K562 (cell line): ENCODE data around the gene CNPY3. TPM values are rescaled to one million over a fixed set of nuclear protein-coding genes. Genes with fewer than 3 reads are reported as not detected.

Source experiments
- BCL6 ChIP-seq: fragments of 250-450 bp; sonication (Bioruptor Pico); IDR thresholded peaks from 2 replicates; pipeline ENCODE4 v1.4.0; 2020
- CBFA2T3 ChIP-seq: fragments of 450-650 bp; IDR thresholded peaks from 2 replicates; pipeline ENCODE4 v1.6.1; 2017
- CC2D1A ChIP-seq: fragments of 450-650 bp; IDR thresholded peaks from 2 replicates; pipeline ENCODE4 v1.6.1; 2017; ENCODE audit warnings: mild to moderate bottlenecking
- ETS2 ChIP-seq: IDR thresholded peaks from 2 replicates; pipeline ENCODE4 v1.6.1; 2016; ENCODE audit warnings: borderline replicate concordance, missing genetic modification characterization, mild to moderate bottlenecking, moderate library complexity, missing compliant biosample characterization; ENCODE audit not compliant: poor library complexity, severe bottlenecking
- FOXA1 ChIP-seq: fragments of 450-650 bp; IDR thresholded peaks from 2 replicates; pipeline ENCODE4 v1.6.1; 2016; ENCODE audit warnings: mild to moderate bottlenecking, borderline replicate concordance
- FOXJ3 ChIP-seq: sonication (generic); formaldehyde crosslinking; IDR thresholded peaks from 2 replicates; pipeline ENCODE4 v1.4.0; 2020; ENCODE audit warnings: mild to moderate bottlenecking, missing genetic modification reagents
- HNRNPUL1 ChIP-seq: fragments of 200-400 bp; formaldehyde crosslinking; IDR thresholded peaks from 2 replicates; pipeline ENCODE4 v1.6.1; 2017; ENCODE audit warnings: low read length
- JUNB ChIP-seq: fragments of 450-650 bp; formaldehyde crosslinking; conservative IDR thresholded peaks from 2 replicates; pipeline ENCODE4 v1.4.0; 2020; ENCODE audit warnings: mild to moderate bottlenecking
- MBD2 ChIP-seq: sonication (generic); IDR thresholded peaks from 2 replicates; pipeline ENCODE4 v1.6.1; 2016; ENCODE audit warnings: low read depth, borderline replicate concordance
- MED1 ChIP-seq: sonication (generic); formaldehyde crosslinking; IDR thresholded peaks from 2 replicates; pipeline ENCODE4 v1.8.1; 2023; ENCODE audit warnings: missing genetic modification reagents, borderline replicate concordance
- MEF2A ChIP-seq: IDR thresholded peaks from 2 replicates; pipeline ENCODE4 v1.6.1; 2011; ENCODE audit warnings: low read depth, mild to moderate bottlenecking, low read length, moderate library complexity; ENCODE audit not compliant: control insufficient read depth
- MTA1 ChIP-seq: fragments of 450-650 bp; IDR thresholded peaks from 2 replicates; pipeline ENCODE4 v1.6.1; 2017; ENCODE audit warnings: borderline replicate concordance
- MYBL2 ChIP-seq, 2 experiments: fragments of 450-650 bp in 1 of 2; sonication (generic) in 1 of 2; formaldehyde crosslinking in 1 of 2; IDR thresholded peaks; 2 replicates each; pipeline versions ENCODE4 v1.6.1 to v1.8.1; 2017 to 2022; ENCODE audit warnings: borderline replicate concordance in 1 of 2, inconsistent platforms in 1 of 2, low read depth in 1 of 2, mild to moderate bottlenecking in 1 of 2, missing genetic modification reagents in 1 of 2, moderate library complexity in 1 of 2
- POLR2AphosphoS5 ChIP-seq: IDR thresholded peaks from 2 replicates; pipeline ENCODE4 v1.6.1; 2011; ENCODE audit warnings: mild to moderate bottlenecking, low read depth, low read length, moderate library complexity; ENCODE audit not compliant: control insufficient read depth, insufficient read depth
- RBM22 ChIP-seq: fragments of 200-400 bp; formaldehyde crosslinking; IDR thresholded peaks from 2 replicates; pipeline ENCODE4 v1.6.1; 2018; ENCODE audit warnings: low read length, low read depth; ENCODE audit not compliant: poor library complexity, severe bottlenecking
- RFX7 ChIP-seq: fragments of 250-450 bp; sonication (Bioruptor Pico); IDR thresholded peaks from 2 replicates; pipeline ENCODE4 v1.5.1; 2021; ENCODE audit warnings: mild to moderate bottlenecking
- SETDB1 ChIP-seq: IDR thresholded peaks from one replicate; pipeline ENCODE4 v1.6.1; 2012; ENCODE audit warnings: low read length, control low read depth, inconsistent platforms
- SMARCC2 ChIP-seq: fragments of 450-650 bp; IDR thresholded peaks from 2 replicates; pipeline ENCODE4 v1.6.1; 2017; ENCODE audit warnings: antibody characterized with exemption, moderate library complexity, mild to moderate bottlenecking, low read depth
- TAF9B ChIP-seq: fragments of 450-650 bp; IDR thresholded peaks from 2 replicates; pipeline ENCODE4 v1.6.1; 2018; ENCODE audit warnings: mild to moderate bottlenecking; ENCODE audit not compliant: partially characterized antibody
- YBX1 ChIP-seq: fragments of 450-650 bp; IDR thresholded peaks from 2 replicates; pipeline ENCODE4 v1.7.1; 2016; ENCODE audit warnings: mild to moderate bottlenecking
- ZFX ChIP-seq: sonication (generic); formaldehyde crosslinking; IDR thresholded peaks from 2 replicates; pipeline ENCODE4 v1.8.0; 2022; ENCODE audit warnings: mild to moderate bottlenecking, missing genetic modification reagents, moderate library complexity
- polyA plus RNA-seq, 8 experiments: library from polyadenylated mRNA; depleted of rRNA in 4 of 8; stranded (reverse) in 5 of 8; unstranded in 3 of 8; fragments of >200 nt; fragmentation: Nextera tagmentation in 2 of 8; fragmentation: Illumina TruSeq in 1 of 8; extraction: Ambion mirVana in 2 of 8; extraction: Trizol in 1 of 8; gene quantifications; 2 replicates each; pipeline versions ENCODE4 v1.2.1 to v1.2.3, GENCODE V29; 2011 to 2014; ENCODE audit warnings: inconsistent platforms in 1 of 8, missing spikeins in 1 of 8
- total RNA-seq, 7 experiments: library from RNA; depleted of rRNA in 6 of 7; stranded (reverse); fragments of >200 nt in 6 of 7; fragmentation: Illumina TruSeq in 2 of 7; extraction: Trizol in 2 of 7; gene quantifications; 2 replicates each; pipeline versions ENCODE4 v1.2.1 to v1.2.3, GENCODE V29; 2011 to 2021; ENCODE audit warnings: low replicate concordance in 1 of 7
- TF ChIP-seq, protein P1 (sequence below), 2 experiments: IDR thresholded peaks; 2 replicates each; pipeline ENCODE4 v1.6.1; 2012; ENCODE audit warnings: improper control_type of control experiment in 2 of 2, low read depth in 2 of 2, low read length in 2 of 2, borderline replicate concordance in 1 of 2
- TF ChIP-seq, protein P2 (sequence below), 2 experiments: fragments of 450-650 bp; IDR thresholded peaks; 2 replicates each; pipeline ENCODE4 v1.6.1; 2016
- TF ChIP-seq, protein P3 (sequence below): fragments of 250-450 bp; sonication (Bioruptor Pico); IDR thresholded peaks from 2 replicates; pipeline ENCODE4 v1.4.0; 2020; ENCODE audit warnings: borderline replicate concordance

CNPY3 gene
- total and polyA plus RNA-seq, 9 of the 15 experiments (the other 6 are each of a cell fraction or from before 2014, with no cell fraction given): 2.4 to 37.4 (median 21.2) TPM

DNA sequence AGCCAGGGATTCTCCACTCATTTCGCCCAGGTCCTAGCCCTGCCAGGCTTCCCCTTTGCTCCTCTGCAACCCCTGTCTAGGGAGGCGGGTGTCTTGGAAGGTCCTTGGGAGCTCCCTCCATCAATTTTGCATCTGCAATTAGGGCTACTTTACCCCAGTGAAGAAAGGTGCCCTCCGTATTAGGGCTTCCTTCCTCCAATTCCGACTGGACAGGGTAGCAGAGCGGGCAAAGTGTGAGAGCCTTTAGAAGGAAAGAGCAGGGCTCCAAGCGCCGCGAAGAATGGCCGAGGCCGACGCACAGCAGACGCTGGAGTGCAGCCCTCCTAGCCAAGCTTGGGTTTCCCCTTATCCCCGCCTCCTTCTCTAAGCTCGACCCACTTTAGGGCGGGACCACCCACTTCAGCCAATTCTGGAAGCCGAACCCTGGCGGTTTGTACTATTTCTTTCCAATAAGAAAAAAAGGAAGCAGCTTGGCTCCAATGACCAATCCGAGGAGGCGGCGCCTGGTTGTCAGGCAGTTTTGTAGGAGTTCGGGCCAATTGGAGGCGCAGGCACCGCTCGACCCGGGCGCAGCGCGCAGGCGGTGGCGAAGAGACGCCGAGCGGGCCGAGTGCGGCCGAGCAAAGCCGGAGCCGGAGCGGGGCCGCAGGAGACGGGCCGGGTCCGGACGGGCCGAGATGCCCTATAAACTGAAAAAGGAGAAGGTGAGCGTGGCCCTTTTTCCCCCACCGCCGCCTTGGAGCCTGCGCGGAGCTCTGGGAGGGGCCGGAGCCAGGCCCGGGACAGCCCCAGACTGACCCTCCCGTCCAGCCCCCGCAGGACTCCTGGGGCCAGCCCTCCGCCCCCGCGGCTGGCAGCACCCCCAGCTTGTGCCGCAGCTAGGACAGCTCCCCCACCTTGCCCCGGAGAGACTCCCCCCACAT lies 55.0 kb downstream of the CNPY3 start, which contains the start of gene PPP2R5D (continued):
- TF ChIP-seq MEF2A: no peak
- no peak for TF ChIP-seq MYBL2 (IDR thresholded peaks at IDR 0.05; ENCODE audit: low read depth)
- no peak for TF ChIP-seq MYBL2 (CRISPR knock-in tag; IDR thresholded peaks at IDR 0.05; ENCODE audit: borderline replicate concordance)
- TF ChIP-seq CC2D1A: no peak
- TF ChIP-seq MED1 (CRISPR knock-in tag): no peak
- no peak for TF ChIP-seq FOXJ3
- no peak for TF ChIP-seq MTA1
- no peak for TF ChIP-seq YBX1
- TF ChIP-seq, protein P1, sequence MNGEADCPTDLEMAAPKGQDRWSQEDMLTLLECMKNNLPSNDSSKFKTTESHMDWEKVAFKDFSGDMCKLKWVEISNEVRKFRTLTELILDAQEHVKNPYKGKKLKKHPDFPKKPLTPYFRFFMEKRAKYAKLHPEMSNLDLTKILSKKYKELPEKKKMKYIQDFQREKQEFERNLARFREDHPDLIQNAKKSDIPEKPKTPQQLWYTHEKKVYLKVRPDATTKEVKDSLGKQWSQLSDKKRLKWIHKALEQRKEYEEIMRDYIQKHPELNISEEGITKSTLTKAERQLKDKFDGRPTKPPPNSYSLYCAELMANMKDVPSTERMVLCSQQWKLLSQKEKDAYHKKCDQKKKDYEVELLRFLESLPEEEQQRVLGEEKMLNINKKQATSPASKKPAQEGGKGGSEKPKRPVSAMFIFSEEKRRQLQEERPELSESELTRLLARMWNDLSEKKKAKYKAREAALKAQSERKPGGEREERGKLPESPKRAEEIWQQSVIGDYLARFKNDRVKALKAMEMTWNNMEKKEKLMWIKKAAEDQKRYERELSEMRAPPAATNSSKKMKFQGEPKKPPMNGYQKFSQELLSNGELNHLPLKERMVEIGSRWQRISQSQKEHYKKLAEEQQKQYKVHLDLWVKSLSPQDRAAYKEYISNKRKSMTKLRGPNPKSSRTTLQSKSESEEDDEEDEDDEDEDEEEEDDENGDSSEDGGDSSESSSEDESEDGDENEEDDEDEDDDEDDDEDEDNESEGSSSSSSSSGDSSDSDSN (IDR thresholded peaks at IDR 0.05; ENCODE audit: borderline replicate concordance in 1 of 2, low read depth in 2 of 2, low read length in 2 of 2): peak in 1 of 2 experiments; percentile 73; a peak in 1 of 4 replicates
- TF ChIP-seq, protein P2, sequence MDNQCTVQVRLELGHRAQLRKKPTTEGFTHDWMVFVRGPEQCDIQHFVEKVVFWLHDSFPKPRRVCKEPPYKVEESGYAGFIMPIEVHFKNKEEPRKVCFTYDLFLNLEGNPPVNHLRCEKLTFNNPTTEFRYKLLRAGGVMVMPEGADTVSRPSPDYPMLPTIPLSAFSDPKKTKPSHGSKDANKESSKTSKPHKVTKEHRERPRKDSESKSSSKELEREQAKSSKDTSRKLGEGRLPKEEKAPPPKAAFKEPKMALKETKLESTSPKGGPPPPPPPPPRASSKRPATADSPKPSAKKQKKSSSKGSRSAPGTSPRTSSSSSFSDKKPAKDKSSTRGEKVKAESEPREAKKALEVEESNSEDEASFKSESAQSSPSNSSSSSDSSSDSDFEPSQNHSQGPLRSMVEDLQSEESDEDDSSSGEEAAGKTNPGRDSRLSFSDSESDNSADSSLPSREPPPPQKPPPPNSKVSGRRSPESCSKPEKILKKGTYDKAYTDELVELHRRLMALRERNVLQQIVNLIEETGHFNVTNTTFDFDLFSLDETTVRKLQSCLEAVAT (IDR thresholded peaks at IDR 0.05): no peak
- TF ChIP-seq JUNB (CRISPR knock-in tag): no peak
- TF ChIP-seq RBM22: no peak
- TF ChIP-seq SETDB1: no peak
- no peak for TF ChIP-seq RFX7
- TF ChIP-seq FOXA1: no peak
- no peak for TF ChIP-seq SMARCC2
- TF ChIP-seq ZFX: peak; percentile 82
- TF ChIP-seq MBD2: peak; percentile 25
- no peak for TF ChIP-seq BCL6 (CRISPR knock-in tag)
- TF ChIP-seq, protein P3, sequence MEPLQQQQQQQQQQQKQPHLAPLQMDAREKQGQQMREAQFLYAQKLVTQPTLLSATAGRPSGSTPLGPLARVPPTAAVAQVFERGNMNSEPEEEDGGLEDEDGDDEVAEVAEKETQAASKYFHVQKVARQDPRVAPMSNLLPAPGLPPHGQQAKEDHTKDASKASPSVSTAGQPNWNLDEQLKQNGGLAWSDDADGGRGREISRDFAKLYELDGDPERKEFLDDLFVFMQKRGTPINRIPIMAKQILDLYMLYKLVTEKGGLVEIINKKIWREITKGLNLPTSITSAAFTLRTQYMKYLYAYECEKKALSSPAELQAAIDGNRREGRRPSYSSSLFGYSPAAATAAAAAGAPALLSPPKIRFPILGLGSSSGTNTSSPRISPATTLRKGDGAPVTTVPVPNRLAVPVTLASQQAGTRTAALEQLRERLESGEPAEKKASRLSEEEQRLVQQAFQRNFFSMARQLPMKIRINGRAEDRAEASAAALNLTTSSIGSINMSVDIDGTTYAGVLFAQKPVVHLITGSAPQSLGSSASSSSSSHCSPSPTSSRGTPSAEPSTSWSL (CRISPR knock-in tag): no peak
- TF ChIP-seq CBFA2T3: no peak
- TF ChIP-seq HNRNPUL1: no peak
- no peak for TF ChIP-seq TAF9B
- peak; percentile 44; the same call in 1 of the 2 replicates for TF ChIP-seq POLR2AphosphoS5
- TF ChIP-seq ETS2 (tag): no peak
